Omental fat pad (tissue), 4 donors: Measurements from ENCODE around the gene KIF26B. TPM values are rescaled to one million over a fixed set of nuclear protein-coding genes. Genes with fewer than 3 reads are reported as not detected.
"Not testable (repeated sequence)": the region's sequence is repeated elsewhere in the genome, so short reads cannot be mapped to it uniquely, and the experiment has no call there.

ENCODE experiments used
- ATAC-seq: fragments of 150-250 bp; one replicate; pipeline ENCODE4 v1.9.1; 2016; ENCODE audit warnings: mild to moderate bottlenecking, moderate library complexity; ENCODE audit not compliant: low FRiP score
- DNase-seq: peaks from one replicate; pipeline ENCODE4 v3.0.0-alpha.2; 2019; ENCODE audit warnings: low spot score
- CTCF ChIP-seq, 3 donors: fragments of 450-650 bp; IDR thresholded peaks; one replicate each; pipeline ENCODE4 v1.5.1; 2016 to 2017; ENCODE audit warnings: antibody characterized with exemption in 3 of 3, mild to moderate bottlenecking in 3 of 3, moderate library complexity in 2 of 3
- total RNA-seq, 4 donors: library from RNA; depleted of rRNA; stranded (reverse); fragments of >200 nt; gene quantifications; one replicate each; pipeline ENCODE4 v1.1.0, GENCODE V29; 2016

Gene KIF26B
- total RNA-seq, 4 donors from 2014 or later: 0.13 to 0.96 (median 0.39) TPM

DNA sequence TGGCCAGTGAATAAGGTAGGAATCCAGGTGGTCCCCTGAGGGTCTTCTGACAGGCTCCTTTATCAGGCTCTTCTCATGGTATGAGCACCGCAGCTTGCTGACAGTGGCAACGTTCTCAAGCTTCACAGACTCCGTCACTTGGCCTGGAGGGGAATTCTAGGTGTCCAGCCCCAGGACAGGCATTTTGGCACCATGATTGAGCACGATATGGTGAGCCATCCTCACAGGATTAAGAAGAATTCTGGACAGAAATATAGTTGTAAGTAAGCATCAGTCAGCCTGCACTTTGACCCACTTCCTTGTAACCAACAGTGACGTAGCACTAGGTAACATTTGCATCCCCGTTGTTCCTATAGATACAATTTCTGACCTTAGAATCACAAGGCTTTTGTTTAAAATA, 30.5 kb upstream of the KIF26B start:
- no peak for DNase-seq
- ATAC-seq: no peak
- no peak for TF ChIP-seq CTCF (IDR thresholded peaks at IDR 0.05)

DNA sequence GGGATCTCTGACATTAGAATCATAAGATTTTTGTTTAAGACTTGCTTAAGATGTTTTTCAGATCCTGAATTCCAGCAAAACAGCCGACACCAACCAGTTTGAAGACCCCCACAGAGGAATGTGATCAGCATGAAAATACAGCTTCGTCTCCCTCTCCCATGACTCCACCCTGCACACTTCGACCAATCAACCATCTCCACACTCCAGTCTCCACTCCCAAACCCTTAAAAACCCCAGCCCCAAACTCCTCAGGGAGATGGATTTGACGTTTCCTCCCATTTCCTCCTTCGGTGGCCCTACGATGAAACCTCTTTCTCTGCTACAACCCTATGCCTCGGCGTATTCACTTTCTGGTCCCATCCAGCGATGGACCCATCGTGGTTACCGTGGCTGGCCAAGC, 30.1 kb upstream of the KIF26B start:
- DNase-seq: no peak
- no peak for ATAC-seq
- TF ChIP-seq CTCF (IDR thresholded peaks at IDR 0.05): no peak

- no peak for ATAC-seq
Measured at GRCh38 chr1:245126530-245126929, 28.3 kb upstream of the KIF26B start.

GRCh38 chr1:245128381-245129101, 26.2 kb upstream of the KIF26B start:
- ATAC-seq: no peak
- no peak for DNase-seq
- TF ChIP-seq CTCF (IDR thresholded peaks at IDR 0.05): no peak

More at GRCh38 chr1:245126530-245126929, 28.3 kb upstream of the KIF26B start:
- no peak for DNase-seq
- no peak for TF ChIP-seq CTCF (IDR thresholded peaks at IDR 0.05)

DNA sequence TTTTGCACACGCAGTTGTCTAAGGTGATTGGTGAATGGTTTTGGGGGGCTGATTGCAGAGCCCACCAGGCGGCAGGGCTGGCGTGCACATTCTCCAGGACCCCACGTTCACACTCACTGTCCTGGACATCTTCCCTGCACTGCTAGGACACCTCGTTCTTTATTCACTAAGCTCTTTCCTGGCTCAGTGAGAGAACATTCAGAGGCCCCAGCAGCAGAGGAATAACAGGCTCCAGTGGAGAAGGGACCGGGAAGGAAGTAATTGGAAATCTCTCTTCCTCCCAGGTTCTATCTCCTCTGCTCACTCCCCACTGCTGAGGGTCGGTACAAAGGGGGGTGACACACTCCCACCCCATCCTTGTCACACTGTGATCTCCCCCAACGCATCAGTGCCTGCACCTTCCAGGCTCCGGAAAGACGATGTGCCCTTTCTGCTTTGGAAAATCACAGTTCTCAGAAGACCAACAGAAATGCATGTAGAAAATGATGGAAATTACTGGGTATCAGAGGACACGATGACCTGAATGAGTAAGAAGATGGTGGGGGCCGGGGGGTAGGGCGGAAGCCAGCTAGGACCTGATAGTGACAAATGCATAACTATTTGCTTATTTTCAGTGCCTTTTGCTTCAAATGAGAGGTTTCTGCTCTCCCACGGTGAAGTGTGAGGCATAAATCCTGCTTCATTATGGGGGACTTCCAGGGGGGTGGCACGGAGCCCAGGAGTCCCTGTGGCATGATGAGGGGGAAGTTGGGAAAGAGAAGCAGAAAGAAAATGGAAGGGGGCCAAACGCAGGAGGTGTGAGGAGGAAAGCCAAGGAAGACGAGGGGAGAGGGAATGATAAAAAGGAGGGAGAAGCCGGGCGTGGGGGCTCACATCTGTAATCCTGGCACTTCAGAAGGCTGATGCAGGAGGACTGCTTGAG, 25.2 kb upstream of the KIF26B start:
- ATAC-seq (no peak), DNase-seq (no peak)
- no peak for TF ChIP-seq CTCF (IDR thresholded peaks at IDR 0.05)

DNA sequence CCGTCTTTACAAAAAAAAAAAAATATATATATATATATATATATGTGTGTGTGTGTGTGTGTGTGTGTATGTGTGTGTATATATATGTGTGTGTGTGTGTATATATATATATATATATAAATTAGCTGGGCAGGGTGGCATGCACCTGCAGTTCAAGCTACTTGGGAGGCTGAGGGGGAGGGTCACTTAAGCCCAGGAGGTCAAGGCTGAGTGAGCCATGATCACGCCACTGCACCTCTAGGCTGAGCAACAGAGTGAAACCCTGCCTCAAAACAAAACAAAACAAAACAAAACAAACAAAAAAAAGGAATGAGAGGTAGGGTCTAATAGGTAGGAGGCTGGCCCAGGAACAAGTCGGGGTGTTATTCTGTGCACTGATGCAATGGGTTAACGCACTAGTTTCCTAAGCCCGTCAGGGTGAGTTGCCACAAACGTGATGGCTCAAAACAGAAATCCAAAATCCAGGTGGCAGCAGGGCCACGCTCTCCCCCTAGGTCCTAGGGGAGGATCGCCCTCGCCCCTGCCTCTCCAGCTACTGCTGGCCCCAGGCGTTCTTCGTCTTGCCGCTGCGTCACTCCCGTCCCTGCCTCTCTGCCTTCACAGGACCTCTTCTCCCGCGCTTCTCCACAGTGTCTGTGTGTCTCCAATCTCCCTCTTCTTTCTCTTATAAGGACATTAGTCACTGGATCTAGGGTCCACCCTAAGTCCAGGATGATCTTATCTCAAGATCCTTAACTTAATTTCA, 24.3 kb upstream of the KIF26B start:
- ATAC-seq, DNase-seq: not testable (repeated sequence)

- DNase-seq (no peak), ATAC-seq (no peak)
- TF ChIP-seq CTCF (IDR thresholded peaks at IDR 0.05): no peak
Measured at GRCh38 chr1:245131026-245131393, 23.8 kb upstream of the KIF26B start.
